Liver (tissue), 9 donors: ENCODE results near the gene SIDT2. TPM values are rescaled to one million over a fixed set of nuclear protein-coding genes. Genes with fewer than 3 reads are reported as not detected.

Experiments used
- DNase-seq: peaks from one replicate; pipeline ENCODE4 v3.0.0-alpha.2; 2017; ENCODE audit warnings: low spot score
- H3K27ac ChIP-seq, 2 donors: one replicate each; pipeline ENCODE4 v1.7.0; 2013; ENCODE audit warnings: inconsistent platforms in 2 of 2, low read length in 2 of 2, control low read depth in 1 of 2, low read depth in 1 of 2, mild to moderate bottlenecking in 1 of 2
- H3K27me3 ChIP-seq, 4 donors: one replicate each; pipeline versions ENCODE4 v1.6.1 to v1.7.0; 2013; ENCODE audit warnings: low read length in 3 of 4, inconsistent platforms in 1 of 4, mild to moderate bottlenecking in 1 of 4, moderate library complexity in 1 of 4; ENCODE audit not compliant: control insufficient read depth in 4 of 4, insufficient read depth in 4 of 4
- H3K36me3 ChIP-seq, 4 donors: one replicate each; pipeline versions ENCODE4 v1.6.1 to v1.7.0; 2013; ENCODE audit warnings: low read length in 3 of 4, mild to moderate bottlenecking in 3 of 4, low read depth in 1 of 4, moderate library complexity in 1 of 4; ENCODE audit not compliant: control insufficient read depth in 4 of 4, insufficient read depth in 3 of 4
- H3K4me1 ChIP-seq, 4 donors: one replicate each; pipeline versions ENCODE4 v1.6.1 to v1.7.0; 2013; ENCODE audit warnings: low read length in 3 of 4, mild to moderate bottlenecking in 3 of 4, moderate library complexity in 1 of 4; ENCODE audit not compliant: control insufficient read depth in 4 of 4, insufficient read depth in 4 of 4
- H3K4me3 ChIP-seq, 3 donors: one replicate each; pipeline versions ENCODE4 v1.6.1 to v1.7.0; 2013; ENCODE audit warnings: low read length in 3 of 3, control low read depth in 1 of 3, low read depth in 1 of 3, mild to moderate bottlenecking in 1 of 3
- H3K9ac ChIP-seq, 2 donors: one replicate each; pipeline ENCODE4 v1.7.0; 2013; ENCODE audit warnings: low read length in 2 of 2, mild to moderate bottlenecking in 2 of 2, moderate library complexity in 2 of 2, control low read depth in 1 of 2, low read depth in 1 of 2
- H3K9me3 ChIP-seq, 4 donors: one replicate each; pipeline versions ENCODE4 v1.6.1 to v1.7.0; 2013; ENCODE audit warnings: low read length in 3 of 4; ENCODE audit not compliant: control insufficient read depth in 4 of 4
- FOXA1 ChIP-seq: IDR thresholded peaks from 2 replicates; pipeline ENCODE4 v1.6.1; 2016; ENCODE audit warnings: antibody characterized with exemption
- FOXA2 ChIP-seq: IDR thresholded peaks from 2 replicates; pipeline ENCODE4 v1.6.1; 2016; ENCODE audit warnings: antibody characterized with exemption
- GABPA ChIP-seq, 2 donors: IDR thresholded peaks in 1 of 2; conservative IDR thresholded peaks in 1 of 2; 2 replicates each; pipeline ENCODE4 v1.6.1; 2016; ENCODE audit warnings: antibody characterized with exemption in 2 of 2, mild to moderate bottlenecking in 1 of 2, moderate library complexity in 1 of 2
- HNF4A ChIP-seq, 2 donors: conservative IDR thresholded peaks; 2 replicates each; pipeline ENCODE4 v1.6.1; 2016; ENCODE audit warnings: antibody characterized with exemption in 2 of 2, mild to moderate bottlenecking in 2 of 2
- HNF4G ChIP-seq: IDR thresholded peaks from 2 replicates; pipeline ENCODE4 v1.6.1; 2016; ENCODE audit warnings: antibody characterized with exemption
- NR2F2 ChIP-seq: IDR thresholded peaks from 2 replicates; pipeline ENCODE4 v1.6.1; 2016; ENCODE audit warnings: antibody characterized with exemption
- RXRA ChIP-seq, 2 donors: IDR thresholded peaks; 2 replicates each; pipeline ENCODE4 v1.6.1; 2017 to 2018; ENCODE audit warnings: antibody characterized with exemption in 2 of 2, mild to moderate bottlenecking in 1 of 2
- SP1 ChIP-seq: IDR thresholded peaks from 2 replicates; pipeline ENCODE4 v1.6.1; 2018; ENCODE audit warnings: antibody characterized with exemption, mild to moderate bottlenecking
- TAF1 ChIP-seq: conservative IDR thresholded peaks from 2 replicates; pipeline ENCODE4 v1.6.1; 2016; ENCODE audit warnings: antibody characterized with exemption, mild to moderate bottlenecking
- YY1 ChIP-seq: IDR thresholded peaks from 2 replicates; pipeline ENCODE4 v1.6.1; 2016; ENCODE audit warnings: antibody characterized with exemption, mild to moderate bottlenecking
- WGBS: extraction: QIAGEN DNeasy Blood & Tissue Kit; methylation state at CpG from one replicate; pipeline ENCODE4 v1.1.7; 2013; 5-methylcytosine and 5-hydroxymethylcytosine counted together
- polyA plus RNA-seq, 2 donors: library from polyadenylated mRNA; stranded (reverse) in 1 of 2; unstranded in 1 of 2; fragments of 200-250 nt in 1 of 2; fragments of >200 nt in 1 of 2; fragmentation: Nextera tagmentation in 1 of 2; extraction: Ambion mirVana in 1 of 2; gene quantifications; one replicate each; pipeline versions ENCODE4 v1.2.1 to v1.2.3, GENCODE V29; 2013 to 2015
- total RNA-seq, 2 donors: library from RNA; depleted of rRNA; stranded (reverse); fragments of >200 nt; gene quantifications; one replicate each; pipeline ENCODE4 v1.2.3, GENCODE V29; 2014
- TF ChIP-seq, protein P1 (sequence below): IDR thresholded peaks from 2 replicates; pipeline ENCODE4 v1.6.1; 2016; ENCODE audit warnings: antibody characterized with exemption
- TF ChIP-seq, protein P2 (sequence below): fragments of 150-350 bp; IDR thresholded peaks from 2 replicates; pipeline ENCODE4 v1.5.1; 2017; ENCODE audit warnings: improper control_type of control experiment, low read depth, low read length; ENCODE audit not compliant: missing input control
- TF ChIP-seq, protein P3 (sequence below): IDR thresholded peaks from 2 replicates; pipeline ENCODE4 v1.6.1; 2016; ENCODE audit warnings: antibody characterized with exemption, mild to moderate bottlenecking
- TF ChIP-seq, protein P4 (sequence below): IDR thresholded peaks from 2 replicates; pipeline ENCODE4 v1.6.1; 2016; ENCODE audit warnings: antibody characterized with exemption
- TF ChIP-seq, protein P5 (sequence below): IDR thresholded peaks from 2 replicates; pipeline ENCODE4 v1.6.1; 2016; ENCODE audit warnings: antibody characterized with exemption
- donor health status: healthy.
- donor health status: healthy.
- donor health status: healthy.
- donor health status: healthy.
- donor health status: healthy.

The SIDT2 gene
- total and polyA plus RNA-seq, 4 donors, result 11.2 to 42.9 (median 22.4) TPM

DNA sequence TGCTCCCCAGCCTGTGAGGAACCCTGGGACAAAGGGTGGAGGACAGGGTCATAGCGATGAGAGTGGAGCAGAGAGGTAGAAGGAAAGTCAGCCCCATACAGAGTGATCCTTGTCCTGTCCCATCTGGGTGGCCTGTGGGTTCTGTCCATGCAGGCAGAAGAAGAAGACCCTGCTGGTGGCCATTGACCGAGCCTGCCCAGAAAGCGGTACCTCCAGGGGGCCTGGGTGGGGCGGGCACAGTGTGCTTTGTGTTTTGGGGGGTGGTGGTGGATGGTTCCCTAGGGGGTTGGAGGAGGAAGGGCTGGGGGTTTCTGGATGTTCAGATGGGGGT, 7.9 kb downstream of the SIDT2 start:
- Histone ChIP-seq H3K9me3 (no peaks in the 10 kb centered on the region), H3K4me3 (no peak overlapping the region), H3K36me3 (peaks cover 12 to 70% (median 26%) of the 10 kb centered on the region in 4 donors), H3K27ac (no peak overlapping the region), H3K9ac (no peak overlapping the region), H3K4me1 (peaks cover 0 to 3% (median 0%) of the 10 kb centered on the region in 4 donors), H3K27me3 (no peaks in the 10 kb centered on the region)
- WGBS, result 97% methylated on average over 4 of the region's 4 CpGs
- no peak for TF ChIP-seq GABPA (IDR thresholded peaks at IDR 0.05 in 1 of 2, conservative IDR thresholded peaks at IDR 0.05 in 1 of 2)
- no peak for TF ChIP-seq FOXA1
- TF ChIP-seq HNF4A (conservative IDR thresholded peaks at IDR 0.05), result no peak
- TF ChIP-seq, protein P1, sequence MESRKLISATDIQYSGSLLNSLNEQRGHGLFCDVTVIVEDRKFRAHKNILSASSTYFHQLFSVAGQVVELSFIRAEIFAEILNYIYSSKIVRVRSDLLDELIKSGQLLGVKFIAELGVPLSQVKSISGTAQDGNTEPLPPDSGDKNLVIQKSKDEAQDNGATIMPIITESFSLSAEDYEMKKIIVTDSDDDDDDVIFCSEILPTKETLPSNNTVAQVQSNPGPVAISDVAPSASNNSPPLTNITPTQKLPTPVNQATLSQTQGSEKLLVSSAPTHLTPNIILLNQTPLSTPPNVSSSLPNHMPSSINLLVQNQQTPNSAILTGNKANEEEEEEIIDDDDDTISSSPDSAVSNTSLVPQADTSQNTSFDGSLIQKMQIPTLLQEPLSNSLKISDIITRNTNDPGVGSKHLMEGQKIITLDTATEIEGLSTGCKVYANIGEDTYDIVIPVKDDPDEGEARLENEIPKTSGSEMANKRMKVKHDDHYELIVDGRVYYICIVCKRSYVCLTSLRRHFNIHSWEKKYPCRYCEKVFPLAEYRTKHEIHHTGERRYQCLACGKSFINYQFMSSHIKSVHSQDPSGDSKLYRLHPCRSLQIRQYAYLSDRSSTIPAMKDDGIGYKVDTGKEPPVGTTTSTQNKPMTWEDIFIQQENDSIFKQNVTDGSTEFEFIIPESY, result no peak
- no peak for TF ChIP-seq NR2F2
- no peak for DNase-seq

DNA sequence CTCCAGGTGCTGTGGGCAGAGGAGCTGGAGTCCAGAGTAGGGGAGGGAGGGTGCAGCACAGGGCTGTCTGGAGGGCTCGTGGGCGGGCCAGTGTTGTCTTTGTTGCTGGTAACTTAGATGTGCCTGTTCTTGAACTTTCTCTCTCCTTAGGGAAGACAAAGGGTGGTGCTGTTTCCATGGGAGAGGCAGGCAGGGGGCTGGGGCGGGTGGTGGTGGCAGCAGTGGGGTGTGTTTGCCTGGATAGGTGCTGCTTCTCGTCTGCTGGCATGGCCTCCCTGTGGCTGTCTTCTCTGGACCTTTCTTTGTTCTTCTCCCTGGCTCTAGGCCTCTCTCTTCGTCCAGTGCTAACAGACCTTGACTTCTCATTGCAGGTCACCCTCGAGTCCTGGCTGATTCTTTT, 8.5 kb downstream of the SIDT2 start:
- H3K4me1 ChIP-seq, result peaks cover 0 to 3% (median 0%) of the 10 kb centered on the region in 4 donors
- TF ChIP-seq FOXA2, result no peak
- no peak for TF ChIP-seq NR2F2
- no peak for TF ChIP-seq SP1
- WGBS, result 79% methylated on average over 6 of the region's 6 CpGs
- H3K9ac ChIP-seq, result no peak overlapping the region
- no peaks in the 10 kb centered on the region for H3K27me3 ChIP-seq
- H3K27ac ChIP-seq, result no peak overlapping the region
- H3K4me3 ChIP-seq, result no peak overlapping the region
- no peak for DNase-seq
- H3K9me3 ChIP-seq, result no peaks in the 10 kb centered on the region
- H3K36me3 ChIP-seq, result peaks cover 15 to 75% (median 26%) of the 10 kb centered on the region in 4 donors

DNA sequence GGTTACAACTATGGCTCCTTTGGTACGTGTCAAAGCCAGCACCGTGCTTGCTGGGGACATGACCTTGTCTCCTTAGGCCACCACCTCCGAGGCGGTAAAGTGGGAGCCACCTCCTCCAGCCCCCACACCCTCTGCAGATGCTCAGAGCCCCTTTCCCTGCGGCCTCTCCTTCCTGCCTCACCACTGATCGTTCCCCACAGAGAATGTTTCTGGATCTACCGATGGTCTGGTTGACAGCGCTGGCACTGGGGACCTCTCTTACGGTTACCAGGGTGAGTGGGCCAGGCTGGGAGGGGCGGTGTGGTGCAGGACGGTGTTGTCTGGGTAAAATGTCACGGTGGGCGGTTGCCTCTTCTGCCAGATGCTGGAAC, 8.9 kb downstream of the SIDT2 start:
- no peak overlapping the region for H3K9ac ChIP-seq
- DNase-seq, result no peak
- TF ChIP-seq NR2F2 (no peak), FOXA2 (no peak), YY1 (no peak), GABPA (IDR thresholded peaks at IDR 0.05 in 1 of 2, conservative IDR thresholded peaks at IDR 0.05 in 1 of 2) (no peak), RXRA (IDR thresholded peaks at IDR 0.05) (no peak), FOXA1 (no peak), HNF4G (no peak), TAF1 (no peak)
- TF ChIP-seq, protein P2, sequence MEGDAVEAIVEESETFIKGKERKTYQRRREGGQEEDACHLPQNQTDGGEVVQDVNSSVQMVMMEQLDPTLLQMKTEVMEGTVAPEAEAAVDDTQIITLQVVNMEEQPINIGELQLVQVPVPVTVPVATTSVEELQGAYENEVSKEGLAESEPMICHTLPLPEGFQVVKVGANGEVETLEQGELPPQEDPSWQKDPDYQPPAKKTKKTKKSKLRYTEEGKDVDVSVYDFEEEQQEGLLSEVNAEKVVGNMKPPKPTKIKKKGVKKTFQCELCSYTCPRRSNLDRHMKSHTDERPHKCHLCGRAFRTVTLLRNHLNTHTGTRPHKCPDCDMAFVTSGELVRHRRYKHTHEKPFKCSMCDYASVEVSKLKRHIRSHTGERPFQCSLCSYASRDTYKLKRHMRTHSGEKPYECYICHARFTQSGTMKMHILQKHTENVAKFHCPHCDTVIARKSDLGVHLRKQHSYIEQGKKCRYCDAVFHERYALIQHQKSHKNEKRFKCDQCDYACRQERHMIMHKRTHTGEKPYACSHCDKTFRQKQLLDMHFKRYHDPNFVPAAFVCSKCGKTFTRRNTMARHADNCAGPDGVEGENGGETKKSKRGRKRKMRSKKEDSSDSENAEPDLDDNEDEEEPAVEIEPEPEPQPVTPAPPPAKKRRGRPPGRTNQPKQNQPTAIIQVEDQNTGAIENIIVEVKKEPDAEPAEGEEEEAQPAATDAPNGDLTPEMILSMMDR, result no peak
- TF ChIP-seq, protein P3, sequence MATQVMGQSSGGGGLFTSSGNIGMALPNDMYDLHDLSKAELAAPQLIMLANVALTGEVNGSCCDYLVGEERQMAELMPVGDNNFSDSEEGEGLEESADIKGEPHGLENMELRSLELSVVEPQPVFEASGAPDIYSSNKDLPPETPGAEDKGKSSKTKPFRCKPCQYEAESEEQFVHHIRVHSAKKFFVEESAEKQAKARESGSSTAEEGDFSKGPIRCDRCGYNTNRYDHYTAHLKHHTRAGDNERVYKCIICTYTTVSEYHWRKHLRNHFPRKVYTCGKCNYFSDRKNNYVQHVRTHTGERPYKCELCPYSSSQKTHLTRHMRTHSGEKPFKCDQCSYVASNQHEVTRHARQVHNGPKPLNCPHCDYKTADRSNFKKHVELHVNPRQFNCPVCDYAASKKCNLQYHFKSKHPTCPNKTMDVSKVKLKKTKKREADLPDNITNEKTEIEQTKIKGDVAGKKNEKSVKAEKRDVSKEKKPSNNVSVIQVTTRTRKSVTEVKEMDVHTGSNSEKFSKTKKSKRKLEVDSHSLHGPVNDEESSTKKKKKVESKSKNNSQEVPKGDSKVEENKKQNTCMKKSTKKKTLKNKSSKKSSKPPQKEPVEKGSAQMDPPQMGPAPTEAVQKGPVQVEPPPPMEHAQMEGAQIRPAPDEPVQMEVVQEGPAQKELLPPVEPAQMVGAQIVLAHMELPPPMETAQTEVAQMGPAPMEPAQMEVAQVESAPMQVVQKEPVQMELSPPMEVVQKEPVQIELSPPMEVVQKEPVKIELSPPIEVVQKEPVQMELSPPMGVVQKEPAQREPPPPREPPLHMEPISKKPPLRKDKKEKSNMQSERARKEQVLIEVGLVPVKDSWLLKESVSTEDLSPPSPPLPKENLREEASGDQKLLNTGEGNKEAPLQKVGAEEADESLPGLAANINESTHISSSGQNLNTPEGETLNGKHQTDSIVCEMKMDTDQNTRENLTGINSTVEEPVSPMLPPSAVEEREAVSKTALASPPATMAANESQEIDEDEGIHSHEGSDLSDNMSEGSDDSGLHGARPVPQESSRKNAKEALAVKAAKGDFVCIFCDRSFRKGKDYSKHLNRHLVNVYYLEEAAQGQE, result no peak
- TF ChIP-seq, protein P4, sequence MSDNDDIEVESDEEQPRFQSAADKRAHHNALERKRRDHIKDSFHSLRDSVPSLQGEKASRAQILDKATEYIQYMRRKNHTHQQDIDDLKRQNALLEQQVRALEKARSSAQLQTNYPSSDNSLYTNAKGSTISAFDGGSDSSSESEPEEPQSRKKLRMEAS, result no peak
- TF ChIP-seq, protein P1, result no peak
- TF ChIP-seq, protein P5, sequence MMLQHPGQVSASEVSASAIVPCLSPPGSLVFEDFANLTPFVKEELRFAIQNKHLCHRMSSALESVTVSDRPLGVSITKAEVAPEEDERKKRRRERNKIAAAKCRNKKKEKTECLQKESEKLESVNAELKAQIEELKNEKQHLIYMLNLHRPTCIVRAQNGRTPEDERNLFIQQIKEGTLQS, result no peak
- H3K4me1 ChIP-seq, result peaks cover 0 to 3% (median 0%) of the 10 kb centered on the region in 4 donors
- no peak overlapping the region for H3K27ac ChIP-seq
- no peaks in the 10 kb centered on the region for H3K9me3 ChIP-seq
- H3K36me3 ChIP-seq, result peaks cover 13 to 75% (median 25%) of the 10 kb centered on the region in 4 donors
- WGBS, result 91% methylated on average over 13 of the region's 13 CpGs
- no peaks in the 10 kb centered on the region for H3K27me3 ChIP-seq
- no peak overlapping the region for H3K4me3 ChIP-seq
